Muscle of arm (tissue), 12 donors: ENCODE measurements around the gene GABBR2. TPM values are rescaled to one million over a fixed set of nuclear protein-coding genes. Genes with fewer than 3 reads are reported as not detected.
A peak's percentile ranks its signal among the peaks of the same experiment; 100 is the strongest.
"Not testable (repeated sequence)": the region's sequence is repeated elsewhere in the genome, so short reads cannot be mapped to it uniquely, and the experiment has no call there.

Experiments
- DNase-seq: peaks from one replicate; pipeline ENCODE4 v3.0.0-alpha.2; 2013
- polyA plus RNA-seq, 12 donors: library from polyadenylated mRNA; unstranded; fragments of 120-200 nt; gene quantifications; one replicate each; pipeline ENCODE4 v1.2.1, GENCODE V29; 2013; ENCODE audit not compliant: insufficient read length in 12 of 12

GABBR2 gene
- polyA plus RNA-seq, 12 donors: 0.80 to 2.8 (median 1.4) TPM; not detected in 1

GRCh38 chr9:98295824-98296223 lies 412.9 kb downstream of the GABBR2 start:
- no peak for DNase-seq

- no peak for DNase-seq
Observed at GRCh38 chr9:98291820-98292219, 416.9 kb downstream of the GABBR2 start.

- no peak for DNase-seq
Observed at GRCh38 chr9:98290411-98290810, 418.3 kb downstream of the GABBR2 start.

GRCh38 chr9:98289614-98290201 lies 419.0 kb downstream of the GABBR2 start:
- DNase-seq: no peak

- no peak for DNase-seq
Observed at GRCh38 chr9:98288881-98289280, 419.9 kb downstream of the GABBR2 start.

DNA sequence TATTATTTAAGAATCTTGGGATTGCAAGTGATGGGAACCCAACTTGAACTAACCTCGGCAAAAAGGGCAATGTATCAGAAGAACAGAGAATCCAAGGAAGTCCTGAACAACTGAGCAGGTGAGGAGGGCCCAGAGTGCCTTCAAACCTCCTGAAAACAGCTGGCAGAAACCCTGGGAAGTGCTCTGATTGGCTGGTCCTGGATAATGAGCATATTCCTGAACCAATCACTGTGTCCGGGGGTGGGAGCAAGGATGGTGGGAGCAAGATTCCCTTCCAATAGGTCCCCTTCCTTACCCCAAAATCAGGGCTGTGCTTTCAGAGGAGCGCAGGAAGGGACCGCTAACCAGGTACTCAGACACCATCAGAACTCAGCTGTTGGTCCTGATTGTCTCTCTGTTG lies 421.4 kb downstream of the GABBR2 start:
- DNase-seq: no peak

- DNase-seq: no peak
Observed at GRCh38 chr9:98285446-98285845, 423.3 kb downstream of the GABBR2 start.

DNA sequence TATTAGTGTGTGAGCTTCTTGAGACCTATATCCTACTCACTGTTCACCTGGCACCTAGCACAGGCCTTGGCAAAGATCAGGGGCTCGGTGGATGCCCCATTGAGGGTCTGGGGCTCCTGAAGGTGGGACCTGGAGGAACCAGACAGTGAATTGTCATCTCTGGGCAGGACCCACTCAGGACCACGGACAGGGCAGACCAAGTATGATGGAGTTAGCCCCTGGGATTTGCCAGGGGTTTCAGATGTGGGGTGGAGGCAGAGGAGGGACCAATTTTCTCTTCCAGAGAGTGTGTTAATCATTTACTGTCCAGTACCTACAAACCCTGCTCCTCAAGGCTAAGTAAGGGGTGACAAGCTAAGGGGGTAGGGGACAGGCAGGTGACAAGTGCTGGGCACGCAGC lies 424.0 kb downstream of the GABBR2 start:
- no peak for DNase-seq

- not testable (repeated sequence) for DNase-seq
Observed at GRCh38 chr9:98283143-98283542, 425.6 kb downstream of the GABBR2 start.

DNA sequence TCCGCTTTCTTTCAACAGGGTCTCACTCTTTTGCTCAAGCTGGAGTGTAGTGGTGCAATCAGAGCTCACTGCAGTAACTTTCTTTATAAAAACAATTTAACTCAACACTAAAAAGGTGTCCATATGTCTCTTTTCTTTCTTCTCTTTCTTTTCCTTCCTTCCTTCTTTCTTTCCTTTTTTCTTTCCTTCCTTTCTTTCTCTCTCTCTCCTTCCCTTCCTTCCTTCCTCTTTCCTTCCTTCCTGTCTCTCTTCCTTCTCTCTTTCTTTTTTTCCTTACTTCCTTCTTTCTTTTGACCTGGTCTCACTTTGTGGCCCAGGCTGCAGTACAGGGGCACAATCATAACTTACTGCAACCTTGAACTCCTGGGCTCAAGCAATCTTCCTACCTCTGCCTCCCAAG lies 427.5 kb downstream of the GABBR2 start:
- no peak for DNase-seq

- DNase-seq: no peak
Observed at GRCh38 chr9:98280574-98280973, 428.2 kb downstream of the GABBR2 start.

DNA sequence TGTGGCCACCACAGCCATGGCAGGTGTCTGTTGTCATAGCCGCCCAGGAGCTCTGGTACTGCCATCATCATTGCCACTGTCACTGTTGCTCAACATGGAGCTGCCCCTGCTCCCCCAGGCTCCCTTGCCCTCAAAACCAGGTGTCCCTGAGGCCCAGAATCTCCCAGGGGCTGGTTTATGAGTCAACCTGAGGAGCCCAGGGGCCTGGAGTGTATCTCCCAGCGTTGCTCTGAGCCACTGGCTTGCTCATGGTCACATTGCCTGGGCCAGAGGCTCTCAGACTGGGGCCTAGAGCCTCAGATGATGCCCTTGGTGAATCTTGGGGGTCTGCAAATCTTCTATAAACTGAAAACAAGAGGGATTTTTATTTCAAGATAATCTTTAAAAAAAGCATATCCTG lies 428.6 kb downstream of the GABBR2 start:
- no peak for DNase-seq

DNA sequence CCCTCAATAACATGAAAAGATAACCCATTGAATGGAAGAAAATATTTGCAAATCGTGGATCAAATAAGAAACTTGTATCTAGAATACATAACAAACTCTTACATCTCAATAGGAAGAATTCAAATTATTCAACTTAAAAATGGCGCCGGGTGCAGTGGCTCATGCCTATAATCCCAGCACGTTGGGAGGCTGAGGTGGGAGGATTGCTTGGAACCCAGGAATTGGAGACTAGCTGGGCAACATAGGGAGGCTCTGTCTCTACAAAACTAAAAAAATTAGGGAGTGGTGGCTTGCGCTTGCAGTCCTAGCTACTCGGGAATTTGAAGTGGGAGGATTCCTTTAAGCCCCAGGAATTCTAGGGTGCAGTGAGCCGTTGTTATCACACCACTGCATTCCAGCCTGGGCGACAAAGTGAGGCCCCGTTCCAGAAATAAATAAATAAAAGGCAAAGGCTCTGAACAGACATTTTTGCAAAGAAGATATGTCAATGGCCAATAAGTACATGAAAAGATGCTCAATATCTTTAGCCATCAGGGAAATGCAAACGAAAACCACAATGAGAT lies 431.7 kb downstream of the GABBR2 start:
- DNase-seq: no peak

GRCh38 chr9:98275159-98275558 lies 433.6 kb downstream of the GABBR2 start:
- no peak for DNase-seq

GRCh38 chr9:98272083-98272482 lies 436.7 kb downstream of the GABBR2 start:
- no peak for DNase-seq

DNA sequence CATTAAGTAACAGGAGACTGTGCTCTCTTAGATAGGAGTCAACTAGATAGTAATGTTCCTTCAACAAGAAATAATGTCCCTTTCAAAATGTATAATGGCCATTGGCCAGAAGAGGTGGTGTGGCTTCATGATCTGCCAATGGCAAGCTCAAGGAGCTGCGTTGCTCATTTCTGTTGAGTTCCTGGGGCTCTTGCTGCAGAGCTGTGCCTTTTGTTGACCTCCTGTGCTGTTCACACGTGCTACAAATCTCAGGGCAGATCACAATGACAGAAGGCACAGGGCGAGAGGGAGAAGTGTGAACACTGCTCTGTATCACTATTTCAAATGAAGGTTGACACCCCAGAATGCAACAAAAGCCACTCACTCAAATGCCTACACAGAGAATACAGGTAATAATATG lies 437.3 kb downstream of the GABBR2 start:
- no peak for DNase-seq

DNA sequence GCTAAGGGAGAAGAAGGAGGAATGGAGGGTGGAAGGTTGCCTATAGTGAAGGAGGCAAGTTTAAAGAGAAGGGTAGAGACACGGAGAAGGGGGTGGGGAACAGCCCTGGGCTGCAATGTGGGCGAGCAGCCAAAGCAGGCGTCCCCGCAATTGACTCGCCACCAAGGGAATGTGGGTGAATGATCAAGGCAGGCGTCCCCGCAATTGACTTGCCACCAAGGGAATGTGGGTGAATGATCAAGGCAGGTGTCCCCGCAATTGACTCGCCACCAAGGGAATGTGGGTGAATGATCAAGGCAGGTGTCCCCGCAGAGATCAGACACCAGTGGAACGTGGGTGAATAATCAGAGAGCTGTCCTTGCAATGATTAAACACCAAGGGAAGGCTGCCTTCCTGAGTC lies 438.5 kb downstream of the GABBR2 start:
- DNase-seq: not testable (repeated sequence)

DNA sequence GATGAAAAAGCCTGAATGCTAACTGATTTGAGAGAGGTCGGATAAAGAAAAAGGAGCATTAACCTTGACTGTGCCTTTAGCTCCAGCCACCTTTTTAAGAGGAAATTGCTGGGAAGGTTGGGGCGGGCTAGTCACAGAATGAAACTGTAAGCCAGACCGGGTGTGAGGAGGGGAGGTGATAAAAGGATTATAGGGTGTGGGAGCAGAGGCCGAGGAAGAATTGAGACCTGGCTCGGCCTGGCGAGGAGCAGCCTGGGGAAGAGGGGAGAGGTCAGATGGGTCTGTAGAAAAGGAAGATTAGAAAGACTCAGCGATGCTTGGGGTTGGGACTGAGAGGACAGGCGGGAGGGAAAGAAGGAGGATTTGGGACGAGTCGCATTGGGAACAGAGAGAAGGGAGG lies 439.1 kb downstream of the GABBR2 start:
- DNase-seq: not testable (repeated sequence)

- DNase-seq: not testable (repeated sequence)
Observed at GRCh38 chr9:98267556-98267955, 441.2 kb downstream of the GABBR2 start.

GRCh38 chr9:98264516-98264915 lies 444.2 kb downstream of the GABBR2 start:
- no peak for DNase-seq

DNA sequence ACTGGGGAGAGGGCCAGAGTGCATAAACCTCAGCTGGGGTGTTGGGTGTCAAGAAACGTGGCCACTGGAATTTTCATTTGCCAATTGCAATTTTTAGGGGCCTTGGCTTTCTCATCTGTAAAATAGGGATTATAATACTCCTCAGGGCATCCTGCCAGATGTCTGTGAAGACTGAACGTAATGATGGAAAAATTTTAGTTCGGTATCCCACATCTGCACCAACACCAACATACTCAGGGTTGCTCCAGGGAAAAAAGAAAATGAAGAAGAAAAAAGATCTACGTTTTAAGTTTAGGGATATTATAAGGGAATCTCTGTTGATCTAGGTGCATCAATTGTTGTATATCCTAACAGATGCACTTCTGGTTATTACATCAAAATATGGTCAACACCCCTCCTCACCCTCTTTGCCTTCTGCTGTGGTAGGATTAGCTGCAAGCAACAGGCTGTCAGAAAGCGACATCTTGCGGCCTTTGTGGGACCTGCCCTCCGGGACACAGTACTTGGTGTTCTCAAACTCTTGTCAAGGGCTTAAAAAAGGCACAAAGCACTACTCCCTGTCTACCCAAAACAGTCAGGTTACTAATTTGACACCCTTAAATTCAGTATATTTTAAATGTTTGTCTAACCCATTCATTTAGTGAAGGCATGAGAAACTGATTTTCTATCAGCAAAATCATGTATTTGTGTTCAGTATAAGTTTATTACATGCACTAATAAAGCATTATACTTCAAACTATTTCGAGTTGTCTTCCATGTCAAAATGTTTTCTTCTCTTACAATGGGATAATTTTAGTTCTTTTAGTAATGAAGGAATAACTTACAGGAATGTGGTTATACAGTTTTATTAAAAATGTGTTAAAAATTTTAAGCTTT lies 445.0 kb downstream of the GABBR2 start:
- DNase-seq: peak; percentile 73

DNA sequence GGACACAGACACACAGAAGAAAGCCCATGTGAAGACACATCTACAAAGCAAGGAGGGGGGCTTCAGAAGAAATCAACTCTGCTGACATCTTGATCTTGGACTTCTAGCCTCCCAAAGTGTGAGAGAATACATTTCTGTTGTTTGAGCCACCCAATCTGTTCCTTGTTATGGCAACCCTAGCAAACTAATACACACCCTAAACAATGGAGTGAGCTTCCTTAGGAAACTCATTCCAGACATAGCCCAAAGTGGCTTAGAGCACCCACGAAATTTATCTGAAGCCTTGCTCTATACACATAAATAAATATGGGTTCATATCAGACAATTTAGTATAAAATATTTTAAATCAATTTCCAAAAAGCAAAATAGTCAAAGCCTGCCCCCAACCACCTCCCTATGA lies 445.7 kb downstream of the GABBR2 start:
- no peak for DNase-seq

GRCh38 chr9:98262056-98262455 lies 446.7 kb downstream of the GABBR2 start:
- DNase-seq: no peak
